Astrocyte of the hippocampus (primary cell): ENCODE measurements around the gene TRMT1L.

Experiments
- DNase-seq: peaks from one replicate; pipeline ENCODE4 v3.0.0; 2011; ENCODE audit warnings: low read depth, low spot score

The TRMT1L gene

DNA sequence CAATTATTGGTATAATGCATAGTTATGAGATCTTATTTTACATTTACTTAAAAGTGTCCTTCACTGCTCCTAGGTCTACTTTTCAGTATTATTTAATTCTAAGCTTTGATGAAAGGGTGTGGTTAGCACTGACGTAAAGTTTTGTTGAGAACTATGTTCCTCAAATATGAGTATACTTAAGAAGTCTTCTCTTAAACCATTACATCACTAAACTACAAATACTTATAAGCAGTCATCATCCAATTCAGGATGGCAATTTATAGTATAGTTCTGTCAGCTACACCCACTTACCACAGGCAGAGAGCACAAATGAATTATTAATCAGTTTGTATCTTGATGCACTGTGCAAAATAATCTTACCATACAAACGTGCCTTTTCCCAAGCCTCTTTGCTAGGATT, 27.0 kb downstream of the TRMT1L start:
- no peak for DNase-seq

DNA sequence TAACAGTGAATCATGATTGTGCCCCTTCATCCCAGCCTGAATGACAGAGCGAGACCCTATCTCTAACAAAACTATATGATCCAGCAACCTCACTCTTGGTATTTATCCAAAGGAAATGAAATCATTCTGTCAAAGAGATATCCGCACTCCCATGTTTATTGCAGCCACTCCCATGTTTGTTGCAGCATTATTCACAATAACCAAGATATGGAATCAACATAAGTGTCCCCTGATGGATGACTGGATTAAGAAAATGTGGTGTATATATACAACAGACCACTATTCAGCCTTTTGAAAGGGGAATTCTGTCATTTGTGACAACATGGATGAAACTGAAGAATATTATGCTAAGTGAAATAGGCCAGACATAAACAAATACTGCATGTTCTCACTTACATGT, 44.4 kb downstream of the TRMT1L start:
- no peak for DNase-seq

DNA sequence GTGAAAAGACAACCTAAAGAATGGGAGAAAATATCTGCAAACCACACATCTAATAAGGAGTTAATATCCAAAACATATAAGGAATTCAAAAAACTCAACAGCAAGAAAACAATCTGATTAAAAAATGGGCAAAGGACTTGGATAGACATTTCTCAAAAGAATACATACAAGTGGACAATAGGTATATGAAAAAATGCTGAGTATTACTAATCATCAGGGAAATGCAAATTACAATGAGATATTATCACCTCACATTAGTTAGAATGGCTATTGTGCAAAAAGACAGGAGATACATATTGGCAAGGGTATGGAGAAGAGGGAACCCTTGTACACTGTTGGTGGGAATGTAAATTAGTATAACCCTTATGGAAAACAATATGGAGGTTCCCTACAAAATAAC, 44.9 kb downstream of the TRMT1L start:
- DNase-seq, result no peak

DNA sequence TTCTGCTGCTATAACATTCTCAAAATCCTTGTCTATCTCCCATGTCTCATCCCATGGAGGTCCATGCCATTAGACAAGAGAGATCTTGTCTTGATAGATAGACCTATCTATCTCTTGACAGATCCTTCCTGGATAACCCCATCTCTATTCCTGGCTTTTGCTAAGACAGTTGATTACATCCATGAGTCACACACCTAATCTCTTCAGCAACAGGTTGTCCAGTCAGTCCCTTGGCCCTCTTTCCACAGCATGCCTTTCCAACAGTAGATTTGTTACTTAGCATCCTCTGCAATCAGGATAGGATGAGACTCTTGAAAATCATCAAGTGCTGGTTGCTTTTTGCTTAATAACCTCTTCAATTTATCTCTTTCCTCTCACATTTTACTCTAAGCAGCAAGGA, 46.6 kb downstream of the TRMT1L start:
- DNase-seq, result no peak

DNA sequence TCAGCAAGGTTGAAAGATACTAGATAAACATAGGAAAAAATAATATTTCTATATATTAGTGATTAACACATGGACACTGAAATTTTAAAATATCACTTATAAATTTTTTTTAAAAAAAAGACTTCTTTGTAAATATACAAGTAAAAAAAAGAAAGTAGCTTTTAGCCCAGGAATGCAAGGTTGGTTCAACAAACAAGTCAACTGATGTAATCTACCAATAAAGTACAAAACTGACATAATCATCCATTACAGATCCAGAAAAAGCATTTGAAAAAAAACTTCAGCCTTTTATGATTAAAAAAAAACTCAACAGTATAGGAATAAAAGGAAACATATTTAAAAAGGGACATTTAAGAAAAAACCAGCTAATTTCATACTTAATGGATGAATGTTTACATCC, 48.4 kb downstream of the TRMT1L start:
- DNase-seq, result no peak

DNA sequence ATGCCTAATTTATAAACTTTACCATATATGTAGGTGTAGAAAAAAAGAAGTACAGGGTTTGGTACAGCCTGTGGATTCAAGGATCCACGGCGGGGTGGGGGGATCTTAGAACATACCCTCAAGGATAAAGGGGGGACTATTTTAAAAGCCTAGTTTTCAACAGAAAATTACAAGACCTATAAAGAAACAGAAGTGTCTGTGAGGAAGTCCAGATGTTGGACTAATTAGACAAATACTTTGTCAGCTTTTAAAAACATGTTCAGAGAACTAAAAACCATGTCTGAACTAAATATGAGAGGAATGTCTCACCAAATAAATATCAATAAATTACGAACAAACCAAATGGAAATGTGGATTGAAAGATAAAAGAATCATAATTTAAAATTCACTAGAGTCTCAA, 51.6 kb downstream of the TRMT1L start:
- DNase-seq, result no peak

DNA sequence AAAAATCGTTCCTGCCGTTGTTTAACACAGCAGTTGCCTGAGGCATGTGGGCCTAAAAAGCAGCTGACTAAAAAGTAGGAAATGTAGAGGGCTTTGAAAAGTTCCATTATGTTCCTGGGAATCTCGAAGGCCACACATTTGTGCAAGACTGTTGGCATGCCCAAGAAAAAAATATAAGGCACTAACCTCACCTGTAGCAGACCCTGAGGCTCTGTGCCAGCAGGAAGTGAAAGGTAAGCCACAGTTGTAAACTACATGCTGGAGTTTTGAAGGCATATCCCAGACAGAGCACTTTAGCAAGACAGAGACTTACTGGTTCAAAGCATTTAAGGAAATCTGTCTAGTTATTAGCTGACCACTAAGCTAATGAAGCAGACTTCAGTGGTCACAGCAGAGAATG, 52.7 kb downstream of the TRMT1L start:
- DNase-seq, result peak; percentile 1

DNA sequence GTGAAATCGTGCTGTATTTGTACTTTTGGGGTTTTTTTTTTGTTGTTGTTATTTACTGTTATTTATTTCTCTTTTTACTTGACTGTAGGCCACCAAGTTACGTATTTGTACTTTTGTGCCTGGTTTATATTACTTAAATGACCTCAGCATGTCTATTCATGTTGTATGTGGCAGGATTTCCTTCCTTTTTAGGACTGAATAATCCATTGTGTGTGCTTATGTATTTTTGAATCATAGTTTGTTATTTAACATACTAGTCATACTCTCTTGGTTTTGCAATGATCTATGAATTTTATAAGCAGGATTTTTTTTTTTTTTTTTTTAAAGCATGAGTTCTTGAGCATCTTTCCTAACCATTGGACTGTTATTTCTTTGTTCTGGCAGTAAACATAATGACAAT, 60.2 kb downstream of the TRMT1L start:
- no peak for DNase-seq

DNA sequence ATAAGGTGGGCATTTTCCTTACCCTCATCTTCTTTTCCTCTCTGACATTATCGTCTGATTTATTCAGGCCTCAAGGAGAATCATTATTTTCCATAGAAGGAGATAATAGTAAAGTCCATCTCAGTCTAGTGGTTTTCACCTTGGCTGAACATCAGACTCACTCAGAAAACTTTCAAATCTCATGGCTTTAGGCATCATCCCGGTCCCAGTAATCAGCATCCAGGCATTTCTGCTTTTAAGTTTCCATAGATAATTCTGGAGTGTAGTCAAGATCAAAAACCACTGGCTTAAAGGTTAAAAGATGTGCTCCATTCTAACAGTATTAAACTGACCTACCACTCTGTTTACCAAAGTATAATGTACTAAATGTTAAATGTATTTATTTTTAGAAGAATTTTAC, 62.0 kb downstream of the TRMT1L start:
- DNase-seq, result no peak

DNA sequence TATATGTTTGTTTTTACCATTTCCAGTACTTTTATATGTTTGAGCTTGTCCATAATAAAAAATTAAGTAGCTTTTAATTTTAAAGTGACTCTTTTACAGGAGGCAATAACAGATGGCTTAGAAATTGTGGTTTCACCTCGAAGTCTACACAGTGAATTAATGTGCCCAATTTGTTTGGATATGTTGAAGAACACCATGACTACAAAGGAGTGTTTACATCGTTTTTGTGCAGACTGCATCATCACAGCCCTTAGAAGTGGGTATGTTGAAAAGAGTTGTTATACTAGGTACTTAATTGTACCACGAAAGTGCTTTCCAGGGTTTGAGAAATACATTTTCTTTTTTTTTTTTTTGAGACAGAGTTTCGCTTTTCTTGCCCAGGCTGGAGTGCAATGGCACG, 65.3 kb downstream of the TRMT1L start:
- DNase-seq, result peak; percentile 2

DNA sequence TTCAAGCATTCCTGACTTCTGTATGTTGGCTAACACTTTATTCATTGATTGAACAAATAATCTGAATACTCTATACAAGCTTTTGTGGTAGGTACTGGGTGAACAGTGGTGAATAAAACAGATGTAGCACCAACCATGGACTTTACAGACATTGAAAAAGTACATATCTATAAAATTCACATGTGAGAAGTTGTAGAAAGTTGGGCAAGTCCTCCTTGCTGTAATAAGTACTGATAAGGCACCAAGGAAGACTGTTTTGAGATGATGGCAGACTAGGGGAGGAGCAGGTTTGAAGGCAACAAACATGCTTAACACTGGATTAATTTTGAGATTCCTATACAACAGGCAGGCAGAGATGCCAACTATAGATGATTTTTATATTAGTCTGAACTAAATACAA, 69.0 kb downstream of the TRMT1L start:
- DNase-seq, result no peak

DNA sequence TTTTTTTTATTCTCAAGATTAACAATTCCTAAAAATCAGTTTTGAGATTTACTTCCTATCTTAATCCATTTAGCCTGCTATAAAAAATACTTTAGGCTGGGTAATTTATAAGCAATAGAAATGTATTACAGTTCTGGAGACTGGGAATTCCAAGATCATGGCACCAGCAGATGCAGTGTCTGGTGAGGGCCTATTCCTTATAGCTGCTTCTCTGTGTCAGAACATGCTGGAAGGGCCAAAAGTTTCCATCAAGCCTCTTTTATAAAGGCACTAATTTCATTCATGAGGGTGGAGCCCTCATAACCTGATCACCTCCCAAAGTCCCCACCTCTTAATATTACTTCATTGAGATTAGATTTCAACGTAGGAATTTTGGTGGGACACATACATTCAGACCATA, 69.7 kb downstream of the TRMT1L start:
- DNase-seq, result no peak

DNA sequence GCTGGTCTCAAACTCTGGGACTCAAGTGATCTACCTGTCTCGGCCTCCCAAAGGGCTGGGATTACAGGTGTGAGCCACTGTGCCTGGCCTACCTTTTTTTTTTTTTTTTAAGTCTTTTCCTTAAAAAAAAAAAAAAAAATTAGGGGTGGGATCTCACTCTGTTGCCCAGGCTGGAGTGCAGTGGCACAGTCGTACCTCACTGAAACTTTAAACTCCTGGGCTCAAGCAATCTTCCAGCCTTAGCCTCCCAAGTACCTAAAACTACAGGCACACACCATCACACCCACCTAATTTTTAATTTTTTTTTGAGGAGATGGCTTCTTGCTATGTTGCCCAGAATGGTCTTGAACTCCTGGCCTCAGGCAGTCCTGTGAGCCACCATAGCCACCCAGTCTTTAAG, 72.9 kb downstream of the TRMT1L start:
- DNase-seq, result no peak

DNA sequence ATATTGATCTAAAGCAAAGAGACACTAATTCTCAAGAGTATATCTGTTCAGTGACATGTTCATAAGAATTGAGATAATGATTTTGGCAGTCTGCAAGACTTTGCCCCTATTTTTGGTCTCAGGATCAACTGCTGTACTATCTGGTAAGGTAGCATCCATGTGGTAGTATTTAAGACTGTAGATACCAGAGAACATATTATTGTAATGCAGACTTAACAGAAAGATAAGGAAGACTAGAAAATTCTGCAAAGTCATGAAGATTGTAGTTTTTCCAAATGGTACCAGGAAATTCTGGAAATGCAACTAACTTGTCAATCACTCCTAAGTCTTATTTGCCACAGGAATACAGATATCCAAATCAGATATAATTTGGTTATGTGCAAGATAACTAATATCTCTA, 76.3 kb downstream of the TRMT1L start:
- DNase-seq, result no peak

DNA sequence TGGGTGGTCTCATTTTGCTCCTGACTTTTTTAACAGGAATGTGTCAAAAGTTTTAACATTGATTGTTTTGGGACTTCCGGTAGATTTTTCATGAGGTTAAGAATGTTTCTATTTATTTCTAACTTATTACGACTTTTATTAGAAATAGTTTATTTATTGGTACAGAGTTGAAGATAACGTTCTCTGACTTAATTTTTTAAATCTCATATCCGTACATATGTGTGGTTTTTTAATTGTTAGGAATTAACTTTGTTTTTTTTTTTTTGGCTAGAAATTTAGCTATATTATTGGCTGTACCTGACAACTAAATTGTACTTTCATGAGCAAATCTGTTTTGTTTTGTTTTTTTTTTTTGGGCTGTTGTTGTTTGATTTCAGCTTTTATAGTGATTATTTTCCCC, 79.4 kb downstream of the TRMT1L start:
- DNase-seq, result no peak

DNA sequence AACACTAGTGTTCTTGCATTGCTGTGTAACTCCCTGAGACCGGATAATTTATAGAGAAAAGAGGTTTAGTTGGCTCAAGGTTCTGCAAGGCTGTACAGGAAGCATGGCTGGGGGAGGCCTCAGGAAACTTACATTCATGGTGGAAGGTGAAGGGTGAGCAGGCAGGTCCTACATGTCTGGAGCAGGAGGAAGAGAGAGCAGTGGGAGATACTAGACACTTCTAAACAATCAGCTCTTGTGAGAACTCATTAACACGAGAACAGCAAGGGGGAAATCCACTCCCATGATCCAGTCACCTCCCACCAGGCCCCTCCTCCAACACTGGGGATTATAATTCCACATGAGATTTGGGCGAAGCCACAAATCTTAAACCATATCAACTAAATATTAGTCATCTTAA, 81.3 kb downstream of the TRMT1L start:
- DNase-seq, result no peak

DNA sequence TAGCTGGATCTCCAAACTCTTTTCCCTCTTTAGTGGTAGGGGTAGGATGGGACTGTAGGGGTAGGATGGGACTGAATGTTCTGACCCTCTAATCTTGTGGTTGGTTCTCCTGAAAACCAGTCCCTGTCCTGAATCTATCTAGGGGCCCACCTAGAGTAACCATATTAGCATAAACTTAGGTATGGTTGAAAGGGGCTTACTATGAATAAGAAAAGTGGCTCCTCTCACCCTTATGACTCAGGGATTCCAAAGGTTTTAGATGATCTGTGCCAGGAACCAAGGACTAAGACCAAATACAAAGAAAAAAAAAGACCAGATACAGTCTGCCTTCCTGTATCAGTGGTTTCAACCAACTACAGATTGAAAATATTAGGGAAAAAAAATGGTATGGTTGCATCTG, 82.4 kb downstream of the TRMT1L start:
- DNase-seq, result peak; percentile 29

DNA sequence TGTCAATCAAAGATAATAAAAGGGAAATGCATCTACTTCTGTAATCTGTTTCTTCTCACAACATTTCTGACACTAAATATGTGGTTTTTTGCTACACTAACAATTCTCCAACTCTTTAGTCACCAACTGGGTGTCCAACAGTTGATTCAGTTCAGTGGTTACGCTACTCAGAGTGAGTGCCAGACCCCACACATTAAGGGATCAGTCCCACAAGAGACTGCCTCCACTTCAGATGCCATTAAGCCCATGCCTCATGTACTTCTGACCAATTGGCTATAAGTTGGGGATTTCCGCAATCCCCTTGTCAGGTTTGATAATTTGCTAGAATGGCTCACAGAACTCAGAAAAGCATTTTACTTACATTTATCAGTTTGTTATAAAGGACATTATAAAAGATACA, 83.0 kb downstream of the TRMT1L start:
- peak; percentile 76 for DNase-seq

DNA sequence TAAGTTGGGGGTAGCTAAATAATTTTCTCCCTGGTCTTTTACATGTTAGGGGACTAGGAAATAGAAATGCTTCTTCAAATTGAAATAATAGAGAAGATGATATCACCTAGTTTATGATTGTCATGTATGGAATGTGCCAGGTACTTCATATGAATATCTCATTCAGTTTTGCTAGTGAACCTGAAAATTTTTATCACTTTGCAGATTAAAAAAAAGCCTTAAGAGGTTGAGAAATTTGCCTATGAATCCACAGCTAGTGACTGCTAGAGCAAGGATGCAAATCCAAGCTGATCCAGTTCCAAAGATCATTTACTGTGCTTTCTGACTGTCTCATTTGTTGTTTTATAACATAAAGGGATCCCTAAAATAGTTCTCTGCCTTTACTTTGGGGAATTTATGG, 86.7 kb downstream of the TRMT1L start:
- no peak for DNase-seq

DNA sequence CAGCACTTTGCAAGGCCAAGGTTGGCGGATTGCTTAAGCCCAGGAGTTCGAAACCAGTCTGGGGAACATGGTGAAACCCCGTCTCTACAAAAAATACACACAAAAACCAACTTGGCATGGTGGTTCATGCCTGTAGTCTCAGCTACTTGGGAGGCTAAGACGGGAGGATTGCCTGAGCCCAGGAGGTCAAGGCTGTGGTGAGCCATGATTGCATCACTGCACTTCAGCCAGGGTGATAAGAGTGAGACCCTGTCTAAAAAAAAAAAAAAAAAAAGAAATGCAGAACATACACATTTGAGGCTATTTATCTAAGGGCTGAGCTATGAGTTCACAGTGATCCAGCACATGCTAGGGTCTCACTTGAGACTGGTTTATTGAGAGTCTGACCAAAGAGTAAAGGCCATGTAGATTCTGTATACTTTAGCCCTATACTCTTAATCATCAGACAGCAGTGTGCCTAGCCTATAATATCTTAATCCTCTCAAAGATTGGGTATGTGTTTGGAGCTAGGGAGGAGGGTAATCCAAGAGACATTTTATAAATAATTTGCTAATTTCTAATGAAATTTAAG, 87.5 kb downstream of the TRMT1L start:
- DNase-seq, result no peak

DNA sequence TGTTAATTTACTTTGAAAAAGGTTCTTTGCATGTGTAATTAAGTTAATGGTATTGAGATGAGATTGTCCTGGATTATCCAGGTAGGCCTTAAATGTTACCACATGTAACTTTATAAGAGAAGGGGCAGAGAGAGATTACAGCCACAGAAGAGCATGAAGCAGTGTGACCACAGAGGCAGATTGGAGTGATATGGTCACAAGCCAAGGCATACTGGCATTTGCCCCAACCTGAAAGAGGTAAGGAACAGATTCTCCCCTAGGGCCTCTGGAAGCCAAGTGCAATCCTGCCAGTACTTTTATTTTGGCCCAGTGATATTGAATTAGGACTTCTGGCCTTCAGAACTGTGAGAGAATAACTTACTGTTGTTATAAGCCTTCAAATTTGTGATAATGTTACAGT, 88.4 kb downstream of the TRMT1L start:
- peak; percentile 19 for DNase-seq
